HG02943 (cell line): ENCODE measurements around the gene SRR.

Experiments used
- ATAC-seq: cut with Tn5 transposase; IDR thresholded peaks from one replicate; pipeline ENCODE4 v1.9.1; 2021; ENCODE audit warnings: mild to moderate bottlenecking, low read depth, moderate library complexity; ENCODE audit not compliant: unreplicated experiment

SRR gene

GRCh38 chr17:2337544-2338314, 34.0 kb downstream of the SRR start:
- ATAC-seq = no peak

- ATAC-seq = no peak
These were observed 34.5 kb downstream of the SRR start for GRCh38 chr17:2338315-2338657.

- no peak for ATAC-seq
These were observed 39.7 kb downstream of the SRR start for GRCh38 chr17:2343421-2343820.

- no peak for ATAC-seq
These were observed 40.8 kb downstream of the SRR start for GRCh38 chr17:2344528-2344927.

- no peak for ATAC-seq
These were observed 42.7 kb downstream of the SRR start for GRCh38 chr17:2346475-2346874.

- no peak for ATAC-seq
These were observed 44.3 kb downstream of the SRR start for GRCh38 chr17:2347805-2348685.

- no peak for ATAC-seq
These were observed 47.5 kb downstream of the SRR start for GRCh38 chr17:2351269-2351668.

GRCh38 chr17:2354311-2354710, 50.6 kb downstream of the SRR start:
- no peak for ATAC-seq

- ATAC-seq = no peak
These were observed 53.5 kb downstream of the SRR start for GRCh38 chr17:2357237-2357636.

GRCh38 chr17:2357931-2358434, 54.2 kb downstream of the SRR start:
- ATAC-seq = no peak

GRCh38 chr17:2361010-2361760, 57.4 kb downstream of the SRR start:
- no peak for ATAC-seq

- ATAC-seq = no peak
These were observed 58.3 kb downstream of the SRR start for GRCh38 chr17:2362016-2362415.

- ATAC-seq = no peak
These were observed 58.7 kb downstream of the SRR start for GRCh38 chr17:2362416-2362815.

- ATAC-seq = no peak
These were observed 59.1 kb downstream of the SRR start for GRCh38 chr17:2362881-2363280.

GRCh38 chr17:2363318-2363717, 59.6 kb downstream of the SRR start:
- ATAC-seq = no peak

GRCh38 chr17:2363851-2364762, 60.4 kb downstream of the SRR start:
- no peak for ATAC-seq

GRCh38 chr17:2364763-2365116, 61.0 kb downstream of the SRR start:
- no peak for ATAC-seq

GRCh38 chr17:2365132-2365531, 61.4 kb downstream of the SRR start:
- no peak for ATAC-seq

- ATAC-seq = no peak
These were observed 63.2 kb downstream of the SRR start for GRCh38 chr17:2366747-2367494.
